Upper lobe of left lung (tissue), 6 donors: Measurements from ENCODE around the gene MEG3. TPM values are rescaled to one million over a fixed set of nuclear protein-coding genes. Genes with fewer than 3 reads are reported as not detected.

Experiments used
- ATAC-seq, 2 donors: fragments of 200-7000 bp; cut with Tn5 transposase; one replicate each; pipeline ENCODE4 v1.9.1; 2022; ENCODE audit warnings: mild to moderate bottlenecking in 2 of 2, moderate library complexity in 2 of 2; ENCODE audit not compliant: low FRiP score in 2 of 2
- DNase-seq, 2 donors: peaks; one replicate each; pipeline ENCODE4 v3.0.0-alpha.2; 2019 to 2020
- H3K27ac ChIP-seq, 4 donors: fragments of 200-600 bp; sonication (generic); one replicate each; pipeline ENCODE4 v1.5.1; 2016 to 2019
- H3K27me3 ChIP-seq, 4 donors: fragments of 200-600 bp; sonication (generic); one replicate each; pipeline ENCODE4 v1.5.1; 2017 to 2019
- H3K36me3 ChIP-seq, 4 donors: fragments of 200-600 bp; sonication (generic); one replicate each; pipeline ENCODE4 v1.5.1; 2016 to 2019
- H3K4me1 ChIP-seq, 4 donors: fragments of 200-600 bp; sonication (generic); one replicate each; pipeline ENCODE4 v1.5.1; 2018 to 2019
- H3K4me3 ChIP-seq, 4 donors: fragments of 200-600 bp; sonication (generic); one replicate each; pipeline ENCODE4 v1.5.1; 2017 to 2019; ENCODE audit warnings: mild to moderate bottlenecking in 2 of 4, moderate library complexity in 1 of 4
- H3K9me3 ChIP-seq, 4 donors: fragments of 200-600 bp; sonication (generic); one replicate each; pipeline ENCODE4 v1.5.1; 2018 to 2019
- EP300 ChIP-seq, 4 donors: sonication (generic); formaldehyde crosslinking; IDR thresholded peaks; one replicate each; pipeline ENCODE4 v1.5.1; 2017; ENCODE audit warnings: antibody characterized with exemption in 4 of 4, control low read depth in 2 of 4
- POLR2A ChIP-seq, 4 donors: fragments of 450-650 bp; IDR thresholded peaks; one replicate each; pipeline ENCODE4 v1.5.1; 2016 to 2017; ENCODE audit warnings: antibody characterized with exemption in 4 of 4, mild to moderate bottlenecking in 2 of 4
- POLR2AphosphoS5 ChIP-seq, 2 donors: sonication (generic); formaldehyde crosslinking; IDR thresholded peaks; one replicate each; pipeline ENCODE4 v1.5.1; 2017; ENCODE audit warnings: antibody characterized with exemption in 2 of 2
- WGBS, 2 donors: methylation state at CpG; one replicate each; pipeline ENCODE4 v1.1.5; 2017 to 2018; 5-methylcytosine and 5-hydroxymethylcytosine counted together
- total RNA-seq, 6 donors: library from RNA; depleted of rRNA in 4 of 6; stranded (reverse); fragments of >200 nt in 4 of 6; gene quantifications; one replicate each; pipeline versions ENCODE4 v1.1.0 to v1.2.1, GENCODE V29; 2016 to 2021
- TF ChIP-seq, protein P1 (sequence below), 6 experiments: fragments of 450-650 bp in 4 of 6; fragments of 200-600 bp in 2 of 6; sonication (generic) in 2 of 6; IDR thresholded peaks; one replicate each; pipeline ENCODE4 v1.5.1; 2016 to 2019; ENCODE audit warnings: antibody characterized with exemption in 6 of 6
- donor health status: DM: no; HTN: no; CAD: no; lungs with moderate emphysema.
- donor health status: DM: no; HTN: yes; CAD: no; lungs with severe emphysema.

MEG3 gene
- total RNA-seq, 6 donors from 2014 or later, result 3.9 to 39.8 (median 17.5) TPM

DNA sequence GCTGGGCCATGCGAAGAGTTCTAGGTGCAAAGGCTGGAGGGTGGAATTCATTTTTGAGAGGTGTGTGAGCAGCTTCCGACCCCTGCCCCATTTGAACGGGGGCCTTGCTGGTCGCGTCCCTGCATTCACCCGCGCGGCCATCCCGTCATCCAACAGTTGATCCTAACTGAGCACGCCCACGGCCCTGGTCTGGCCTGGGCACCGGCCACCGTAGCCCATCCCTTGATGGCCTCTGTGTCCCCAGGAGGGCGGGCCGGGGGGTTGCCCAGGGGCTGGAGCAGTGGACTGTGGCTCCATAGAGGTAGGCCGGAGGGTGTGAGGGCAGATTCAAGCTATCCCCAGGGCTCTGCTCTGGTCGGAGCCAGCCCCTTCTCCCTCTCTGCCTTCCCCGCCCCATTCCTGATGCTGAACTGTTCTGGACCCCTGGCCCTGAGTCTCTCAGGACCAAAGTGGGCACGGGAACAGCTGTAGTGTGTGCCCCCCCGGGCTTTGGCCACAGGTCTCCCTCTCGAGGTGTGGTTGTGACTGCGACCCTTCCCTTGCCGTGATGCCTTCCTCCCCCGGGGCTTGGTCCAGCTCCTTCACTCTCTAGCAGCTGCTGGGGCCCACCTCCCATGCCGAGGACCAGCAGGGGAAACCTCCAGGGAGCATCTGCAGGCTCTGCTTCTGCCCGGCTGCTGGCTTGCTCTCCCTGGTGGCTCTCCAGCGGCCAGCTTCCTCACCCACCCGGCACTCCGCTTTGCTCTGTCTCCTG, 9.1 kb downstream of the MEG3 start:
- Histone ChIP-seq H3K36me3 (no peaks in the 10 kb centered on the region), H3K9me3 (no peaks in the 10 kb centered on the region), H3K27me3 (no peaks in the 10 kb centered on the region), H3K4me3 (no peak overlapping the region), H3K27ac (no peak overlapping the region), H3K4me1 (no peaks in the 10 kb centered on the region)
- ATAC-seq (no peak), DNase-seq (no peak)
- 86 to 87% methylated on average over 19 to 29 of the region's 29 CpGs for WGBS, 2 donors
- TF ChIP-seq POLR2A (IDR thresholded peaks at IDR 0.05), result no peak
- TF ChIP-seq EP300 (IDR thresholded peaks at IDR 0.05), result no peak
- TF ChIP-seq POLR2AphosphoS5 (IDR thresholded peaks at IDR 0.05), result no peak
- TF ChIP-seq, protein P1, sequence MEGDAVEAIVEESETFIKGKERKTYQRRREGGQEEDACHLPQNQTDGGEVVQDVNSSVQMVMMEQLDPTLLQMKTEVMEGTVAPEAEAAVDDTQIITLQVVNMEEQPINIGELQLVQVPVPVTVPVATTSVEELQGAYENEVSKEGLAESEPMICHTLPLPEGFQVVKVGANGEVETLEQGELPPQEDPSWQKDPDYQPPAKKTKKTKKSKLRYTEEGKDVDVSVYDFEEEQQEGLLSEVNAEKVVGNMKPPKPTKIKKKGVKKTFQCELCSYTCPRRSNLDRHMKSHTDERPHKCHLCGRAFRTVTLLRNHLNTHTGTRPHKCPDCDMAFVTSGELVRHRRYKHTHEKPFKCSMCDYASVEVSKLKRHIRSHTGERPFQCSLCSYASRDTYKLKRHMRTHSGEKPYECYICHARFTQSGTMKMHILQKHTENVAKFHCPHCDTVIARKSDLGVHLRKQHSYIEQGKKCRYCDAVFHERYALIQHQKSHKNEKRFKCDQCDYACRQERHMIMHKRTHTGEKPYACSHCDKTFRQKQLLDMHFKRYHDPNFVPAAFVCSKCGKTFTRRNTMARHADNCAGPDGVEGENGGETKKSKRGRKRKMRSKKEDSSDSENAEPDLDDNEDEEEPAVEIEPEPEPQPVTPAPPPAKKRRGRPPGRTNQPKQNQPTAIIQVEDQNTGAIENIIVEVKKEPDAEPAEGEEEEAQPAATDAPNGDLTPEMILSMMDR (IDR thresholded peaks at IDR 0.05), result no peak

DNA sequence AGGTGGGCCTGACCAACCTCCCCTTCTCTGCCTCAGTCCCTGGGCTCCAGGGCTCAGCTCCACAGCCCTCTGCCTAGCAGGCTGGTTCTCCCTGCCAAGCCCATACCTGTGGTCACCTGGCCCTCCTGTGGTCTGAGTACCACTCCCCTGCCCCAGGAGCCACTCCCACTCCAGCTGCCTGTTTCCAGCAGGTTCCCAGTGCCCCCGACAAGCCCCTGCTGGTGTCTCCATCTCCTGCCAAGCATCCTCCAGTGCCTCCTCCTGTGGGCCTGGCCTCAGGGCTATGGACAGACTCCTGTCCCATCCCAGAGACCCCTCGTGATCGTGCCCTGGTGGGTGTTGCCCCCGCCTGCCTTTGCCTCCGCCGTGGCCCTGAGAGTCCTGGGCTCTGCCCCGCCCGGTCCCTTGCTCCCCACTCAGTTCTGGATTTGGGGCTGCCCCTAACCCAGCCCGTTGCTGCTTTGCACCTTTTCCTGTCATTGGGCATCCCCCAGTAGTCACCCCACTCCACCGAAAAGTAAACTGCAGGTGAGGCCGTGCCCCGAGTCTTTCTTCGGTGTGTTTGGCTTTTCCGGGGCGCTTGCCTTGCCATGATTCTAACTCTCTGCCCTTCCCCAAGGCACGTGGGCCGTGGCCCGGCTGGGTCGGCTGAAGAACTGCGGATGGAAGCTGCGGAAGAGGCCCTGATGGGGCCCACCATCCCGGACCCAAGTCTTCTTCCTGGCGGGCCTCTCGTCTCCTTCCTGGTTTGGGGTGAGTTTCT, 9.8 kb downstream of the MEG3 start:
- H3K27me3 ChIP-seq, result no peaks in the 10 kb centered on the region
- no peak for TF ChIP-seq EP300 (IDR thresholded peaks at IDR 0.05)
- no peak for TF ChIP-seq POLR2AphosphoS5 (IDR thresholded peaks at IDR 0.05)
- TF ChIP-seq, protein P1 (IDR thresholded peaks at IDR 0.05), result no peak
- TF ChIP-seq POLR2A (IDR thresholded peaks at IDR 0.05), result no peak
- ATAC-seq, result no peak

DNA sequence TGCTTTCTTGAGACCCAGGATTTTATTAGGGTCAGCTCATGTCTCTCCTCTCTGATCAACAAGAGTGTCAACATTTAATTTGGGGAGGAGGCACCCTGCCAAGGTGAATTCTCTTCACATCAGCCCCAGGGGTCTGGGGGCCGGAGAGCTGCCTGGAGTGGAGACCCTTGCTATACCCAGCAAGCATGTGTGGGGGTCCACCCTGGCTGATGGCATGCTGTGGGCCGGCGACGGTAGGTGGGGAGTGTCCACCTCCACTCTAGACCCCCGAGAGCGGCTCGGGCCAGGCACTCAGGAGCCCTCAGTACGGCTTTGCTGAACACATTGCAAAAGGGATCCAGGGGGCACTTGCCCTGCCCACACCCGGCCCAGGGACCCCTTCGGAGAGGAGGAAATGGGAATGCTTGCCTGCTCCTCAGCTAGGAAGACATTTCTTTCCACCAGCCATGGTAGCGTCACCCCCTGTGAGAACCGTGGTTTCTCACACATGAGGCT, 10.4 kb downstream of the MEG3 start:
- TF ChIP-seq EP300 (IDR thresholded peaks at IDR 0.05), result no peak
- no peak for TF ChIP-seq POLR2AphosphoS5 (IDR thresholded peaks at IDR 0.05)
- TF ChIP-seq, protein P1 (IDR thresholded peaks at IDR 0.05), result no peak
- no peak for TF ChIP-seq POLR2A (IDR thresholded peaks at IDR 0.05)
- no peaks in the 10 kb centered on the region for H3K36me3 ChIP-seq
- WGBS, 2 donors, result 85 to 91% methylated on average over 11 to 12 of the region's 12 CpGs
- no peak overlapping the region for H3K4me3 ChIP-seq
- H3K9me3 ChIP-seq, result no peaks in the 10 kb centered on the region
- H3K27ac ChIP-seq, result no peak overlapping the region
- DNase-seq (no peak), ATAC-seq (no peak)
- no peaks in the 10 kb centered on the region for H3K27me3 ChIP-seq
- H3K4me1 ChIP-seq, result no peaks in the 10 kb centered on the region

More for the DNA sequence above, 9.8 kb downstream of the MEG3 start:
- DNase-seq, result no peak
- WGBS, 2 donors, result 87% methylated on average over 22 to 24 of the region's 24 CpGs
- no peaks in the 10 kb centered on the region for H3K36me3 ChIP-seq
- no peak overlapping the region for H3K27ac ChIP-seq
- H3K9me3 ChIP-seq, result no peaks in the 10 kb centered on the region
- H3K4me1 ChIP-seq, result no peaks in the 10 kb centered on the region
- H3K4me3 ChIP-seq, result no peak overlapping the region

DNA sequence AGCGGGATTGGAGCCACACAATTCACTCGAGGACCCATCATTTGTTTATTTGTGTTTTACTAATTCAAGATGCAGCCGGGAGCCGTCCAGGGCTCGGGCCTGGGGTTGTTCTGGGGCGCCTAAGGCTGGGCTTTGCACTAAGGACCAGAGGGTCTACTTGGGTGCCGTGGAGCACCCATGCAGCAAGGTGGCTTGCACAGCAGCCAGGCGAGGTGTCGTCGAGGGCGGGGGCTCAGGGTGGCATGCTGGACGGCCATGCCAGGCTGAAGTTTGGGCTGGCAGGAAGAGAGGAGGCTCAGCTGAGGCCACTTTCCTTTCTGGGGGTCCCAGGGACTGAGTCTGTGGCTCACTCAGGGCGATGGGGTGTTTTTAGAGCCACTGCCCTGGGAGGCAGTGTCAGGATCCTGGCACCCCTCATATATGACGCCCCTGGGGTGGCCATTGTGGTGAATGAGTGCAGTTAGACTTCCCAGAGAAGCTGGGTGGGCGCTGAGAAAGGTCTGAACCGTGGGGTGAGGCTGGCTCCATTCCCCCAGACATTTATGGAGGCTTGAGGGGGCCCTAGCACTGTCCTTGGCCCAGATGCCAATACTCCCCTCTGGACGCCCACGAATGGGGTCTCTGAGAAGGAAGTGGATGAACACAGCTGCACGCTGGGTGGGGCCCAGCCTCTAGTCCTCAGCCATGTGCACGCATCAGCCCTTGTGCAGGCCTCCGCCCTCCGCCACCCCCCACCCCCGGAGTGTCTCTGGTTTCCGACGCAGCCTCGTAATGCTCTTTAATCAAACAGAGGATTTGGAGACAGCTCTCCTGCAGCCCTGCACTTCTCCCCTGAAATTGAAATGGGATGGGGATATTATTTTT, 11.3 kb downstream of the MEG3 start:
- no peak overlapping the region for H3K4me3 ChIP-seq
- TF ChIP-seq POLR2AphosphoS5 (IDR thresholded peaks at IDR 0.05) (no peak), EP300 (IDR thresholded peaks at IDR 0.05) (no peak), POLR2A (IDR thresholded peaks at IDR 0.05) (no peak)
- TF ChIP-seq, protein P1 (IDR thresholded peaks at IDR 0.05), result no peak
- no peak for DNase-seq
- H3K4me1 ChIP-seq, result no peaks in the 10 kb centered on the region
- no peak overlapping the region for H3K27ac ChIP-seq
- H3K36me3 ChIP-seq, result no peaks in the 10 kb centered on the region
- WGBS, 2 donors, result 82 to 88% methylated on average over 25 to 26 of the region's 26 CpGs
- H3K9me3 ChIP-seq, result no peaks in the 10 kb centered on the region
- H3K27me3 ChIP-seq, result no peaks in the 10 kb centered on the region
- no peak for ATAC-seq
